HG03060 (cell line): Measurements from ENCODE around the gene ASIC1.

Experiments used
- ATAC-seq: cut with Tn5 transposase; IDR thresholded peaks from one replicate; pipeline ENCODE4 v1.9.1; 2021; ENCODE audit warnings: low read depth, moderate number of reproducible peaks; ENCODE audit not compliant: unreplicated experiment

Gene ASIC1

GRCh38 chr12:50040657-50041056 lies 16.7 kb upstream of the ASIC1 start:
- no peak for ATAC-seq

GRCh38 chr12:50041062-50041860 lies 16.1 kb upstream of the ASIC1 start:
- ATAC-seq: no peak

- no peak for ATAC-seq
These were observed 15.4 kb upstream of the ASIC1 start for GRCh38 chr12:50041962-50042361.

- no peak for ATAC-seq
These were observed 14.7 kb upstream of the ASIC1 start for GRCh38 chr12:50042693-50043092.

GRCh38 chr12:50043308-50043707 lies 14.1 kb upstream of the ASIC1 start:
- ATAC-seq: no peak

GRCh38 chr12:50043854-50044253 lies 13.5 kb upstream of the ASIC1 start:
- ATAC-seq: no peak

GRCh38 chr12:50047693-50048250 lies 9.6 kb upstream of the ASIC1 start:
- no peak for ATAC-seq

- no peak for ATAC-seq
These were observed 7.9 kb upstream of the ASIC1 start for GRCh38 chr12:50049254-50050118.

- ATAC-seq: no peak
These were observed 7.3 kb upstream of the ASIC1 start for GRCh38 chr12:50050119-50050385.

GRCh38 chr12:50050410-50051098 lies 6.8 kb upstream of the ASIC1 start:
- no peak for ATAC-seq

- ATAC-seq: no peak
These were observed 6.1 kb upstream of the ASIC1 start for GRCh38 chr12:50051101-50051806.

GRCh38 chr12:50052544-50052943 lies 4.9 kb upstream of the ASIC1 start:
- ATAC-seq: no peak

- no peak for ATAC-seq
These were observed 4.4 kb upstream of the ASIC1 start for GRCh38 chr12:50052964-50053363.

- no peak for ATAC-seq
These were observed 3.8 kb upstream of the ASIC1 start for GRCh38 chr12:50053583-50053982.

GRCh38 chr12:50055831-50056638 lies 1.4 kb upstream of the ASIC1 start:
- ATAC-seq: no peak

- ATAC-seq: no peak
These were observed 788 bp upstream of the ASIC1 start for GRCh38 chr12:50056639-50056976.

- ATAC-seq: no peak
These were observed 687 bp downstream of the ASIC1 start for GRCh38 chr12:50057896-50058670.

GRCh38 chr12:50058743-50059312 lies 1.4 kb downstream of the ASIC1 start:
- ATAC-seq: no peak
